Vagina (tissue), 2 donors: ENCODE measurements around the gene NACAD. TPM values are rescaled to one million over a fixed set of nuclear protein-coding genes. Genes with fewer than 3 reads are reported as not detected.

Experiments used
- DNase-seq, 2 donors: peaks; one replicate each; pipeline ENCODE4 v3.0.0-alpha.2; 2017; ENCODE audit errors: extremely low spot score in 2 of 2
- H3K27ac ChIP-seq: fragments of 200-600 bp; sonication (generic); one replicate; pipeline ENCODE4 v1.5.1; 2019
- H3K27me3 ChIP-seq: fragments of 200-600 bp; sonication (generic); one replicate; pipeline ENCODE4 v1.5.1; 2019
- H3K36me3 ChIP-seq, 2 donors: fragments of 200-600 bp; sonication (generic); one replicate each; pipeline ENCODE4 v1.5.1; 2017 to 2019
- H3K4me1 ChIP-seq: fragments of 200-600 bp; sonication (generic); one replicate; pipeline ENCODE4 v1.5.1; 2019
- H3K4me3 ChIP-seq, 2 donors: fragments of 200-600 bp; sonication (generic); 1 replicate in 1 of 2; 2 replicates in 1 of 2; pipeline ENCODE4 v1.5.1; 2016 to 2019
- H3K9me3 ChIP-seq: fragments of 200-600 bp; sonication (generic); one replicate; pipeline ENCODE4 v1.5.1; 2019
- CTCF ChIP-seq, 3 experiments: fragments of 450-650 bp in 2 of 3; fragments of 200-600 bp in 1 of 3; sonication (generic) in 1 of 3; IDR thresholded peaks; one replicate each; pipeline ENCODE4 v1.5.1; 2017 to 2019; ENCODE audit warnings: antibody characterized with exemption in 3 of 3, mild to moderate bottlenecking in 2 of 3, moderate library complexity in 2 of 3
- POLR2A ChIP-seq, 2 donors: fragments of 450-650 bp; IDR thresholded peaks; one replicate each; pipeline ENCODE4 v1.6.1; 2017; ENCODE audit warnings: antibody characterized with exemption in 2 of 2, mild to moderate bottlenecking in 2 of 2, moderate library complexity in 2 of 2
- POLR2AphosphoS5 ChIP-seq, 2 donors: sonication (generic); formaldehyde crosslinking; IDR thresholded peaks; one replicate each; pipeline ENCODE4 v1.9.0; 2017; ENCODE audit warnings: antibody characterized with exemption in 2 of 2, mild to moderate bottlenecking in 2 of 2, low read depth in 1 of 2; ENCODE audit not compliant: insufficient read depth in 1 of 2
- intact Hi-C: fragments of 100-400 bp; cut with DNase I; formaldehyde crosslinking; loops from one replicate; pipeline ENCODE4 v1.15.1; 2023
- small RNA-seq: library from RNA; depleted of rRNA; stranded (forward); fragments of <200 nt; gene quantifications from one replicate; pipeline ENCODE3, GENCODE V24; 2016
- total RNA-seq: library from RNA; depleted of rRNA; stranded (reverse); fragments of >200 nt; gene quantifications from one replicate; pipeline ENCODE4 v1.2.3, GENCODE V29; 2016

Gene NACAD
- total RNA-seq, 1 donor from 2014 or later: 9.6 TPM

- Histone ChIP-seq H3K27ac (no peak overlapping the region), H3K4me3 (no peak overlapping the region), H3K4me1 (peaks cover 46% of the 10 kb centered on the region), H3K27me3 (no peaks in the 10 kb centered on the region), H3K9me3 (no peaks in the 10 kb centered on the region), H3K36me3 (no peaks in the 10 kb centered on the region)
- no peak for TF ChIP-seq CTCF (IDR thresholded peaks at IDR 0.05)
- no peak for TF ChIP-seq POLR2AphosphoS5 (IDR thresholded peaks at IDR 0.05; ENCODE audit: insufficient read depth in 1 of 2, low read depth in 1 of 2)
- no peak for DNase-seq
- intact Hi-C loops: no loop called here
Observed at GRCh38 chr7:45032421-45032820, 56.3 kb downstream of the NACAD start.

GRCh38 chr7:45031829-45032228 lies 56.9 kb downstream of the NACAD start:
- Histone ChIP-seq H3K4me1 (peaks cover 50% of the 10 kb centered on the region), H3K9me3 (no peaks in the 10 kb centered on the region), H3K27ac (no peak overlapping the region), H3K36me3 (no peaks in the 10 kb centered on the region), H3K4me3 (no peak overlapping the region), H3K27me3 (no peaks in the 10 kb centered on the region)
- no peak for DNase-seq
- intact Hi-C loops: no loop called here
- no peak for TF ChIP-seq CTCF (IDR thresholded peaks at IDR 0.05)
- no peak for TF ChIP-seq POLR2AphosphoS5 (IDR thresholded peaks at IDR 0.05; ENCODE audit: insufficient read depth in 1 of 2, low read depth in 1 of 2)
- TF ChIP-seq POLR2A (IDR thresholded peaks at IDR 0.05): no peak

Small RNAs within 50 kb of the gene (small RNA-seq; reads per million reads assigned to genes)
- gene SNORA5A (3.5 reads per million, percentile 79 among the genes with 10 or more reads in this experiment), gene SNORA5B (not detected), gene SNORA5C (53.2 reads per million, percentile 96 among the genes with 10 or more reads in this experiment)

Other genes starting within 250 kb of the NACAD start
- gene H2AZ2, start 240.9 kb downstream of the NACAD start, total RNA-seq: 97.5 TPM
- 19.2 TPM for gene PURB, start 203.4 kb downstream of the NACAD start, total RNA-seq
- gene MYO1G, start 110.0 kb downstream of the NACAD start, total RNA-seq: 5.2 TPM
- 44.2 TPM for gene CCM2, start 88.8 kb downstream of the NACAD start, total RNA-seq
- gene TBRG4, start 22.7 kb upstream of the NACAD start, total RNA-seq: 71.2 TPM
- gene RAMP3, start 68.8 kb upstream of the NACAD start, total RNA-seq: 50.1 TPM